Psoas muscle (tissue), 8 donors: ENCODE results near the gene SMYD1. TPM values are rescaled to one million over a fixed set of nuclear protein-coding genes. Genes with fewer than 3 reads are reported as not detected.

Experiments used
- ATAC-seq, 4 donors: fragments of 200-7000 bp; cut with Tn5 transposase; one replicate each; pipeline ENCODE4 v1.9.1; 2020; ENCODE audit warnings: moderate library complexity in 3 of 4, mild to moderate bottlenecking in 2 of 4
- DNase-seq, 2 donors: peaks; one replicate each; pipeline ENCODE4 v3.0.0-alpha.2; 2020
- H3K27ac ChIP-seq: fragments of 200-600 bp; one replicate; pipeline ENCODE4 v1.8.0; 2022
- H3K27me3 ChIP-seq, 3 donors: fragments of 200-600 bp in 1 of 3; one replicate each; pipeline versions ENCODE4 v1.6.1 to v1.8.0; 2013 to 2022; ENCODE audit warnings: low read length in 2 of 3, mild to moderate bottlenecking in 2 of 3, moderate library complexity in 1 of 3; ENCODE audit not compliant: insufficient read depth in 3 of 3
- H3K36me3 ChIP-seq, 2 donors: fragments of 200-600 bp in 1 of 2; one replicate each; pipeline versions ENCODE4 v1.6.1 to v1.8.0; 2013 to 2022; ENCODE audit warnings: low read depth in 1 of 2, mild to moderate bottlenecking in 1 of 2, moderate library complexity in 1 of 2; ENCODE audit not compliant: insufficient read depth in 1 of 2
- H3K4me1 ChIP-seq: fragments of 200-600 bp; one replicate; pipeline ENCODE4 v1.8.0; 2022
- H3K4me3 ChIP-seq: fragments of 200-600 bp; one replicate; pipeline ENCODE4 v1.8.0; 2022; ENCODE audit warnings: mild to moderate bottlenecking
- H3K9me3 ChIP-seq: fragments of 200-600 bp; one replicate; pipeline ENCODE4 v1.8.0; 2022
- WGBS, 3 donors: extraction: QIAGEN DNeasy Blood & Tissue Kit; methylation state at CpG; one replicate each; pipeline versions ENCODE4 v1.1.6 to v1.1.7; 2013; 5-methylcytosine and 5-hydroxymethylcytosine counted together
- intact Hi-C, 2 donors: fragments of 100-400 bp; cut with DNase I; formaldehyde crosslinking; loops; one replicate each; pipeline versions ENCODE4 v1.11.0 to v1.14.2; 2022
- polyA plus RNA-seq, 3 donors: library from polyadenylated mRNA; stranded (reverse); fragments of 200-250 nt; gene quantifications; one replicate each; pipeline ENCODE4 v1.2.3, GENCODE V29; 2013
- total RNA-seq, 4 donors: library from RNA; stranded (reverse); fragmentation: NEBNext Ultra II Directional in 2 of 4; extraction: Animal tissue kit (Norgen Biotek cat#: 25700) in 2 of 4; gene quantifications; one replicate each; pipeline versions ENCODE4 v1.2.1 to v1.2.4, GENCODE V29; 2021 to 2023
- TF ChIP-seq, protein P1 (sequence below): fragments of 200-600 bp; IDR thresholded peaks from one replicate; pipeline ENCODE4 v1.8.0; 2022; ENCODE audit warnings: antibody characterized with exemption
- donor health status: healthy with polysubstance abuse.
- donor health status: DM: no; HTN: no; CAD: no; lungs with moderate emphysema.
- donor health status: Bipolar disorder and iron deficiency.
- donor health status: healthy.
- donor health status: DM: yes; HTN: yes; CAD: no.
- donor health status: DM: no; HTN: no; CAD: no.
- donor health status: DM: no; HTN: no; CAD: no.
- donor health status: DM: yes; HTN: yes; CAD: no.

Gene SMYD1
- total and polyA plus RNA-seq, 7 donors, result 8.0 to 325 (median 143) TPM

DNA sequence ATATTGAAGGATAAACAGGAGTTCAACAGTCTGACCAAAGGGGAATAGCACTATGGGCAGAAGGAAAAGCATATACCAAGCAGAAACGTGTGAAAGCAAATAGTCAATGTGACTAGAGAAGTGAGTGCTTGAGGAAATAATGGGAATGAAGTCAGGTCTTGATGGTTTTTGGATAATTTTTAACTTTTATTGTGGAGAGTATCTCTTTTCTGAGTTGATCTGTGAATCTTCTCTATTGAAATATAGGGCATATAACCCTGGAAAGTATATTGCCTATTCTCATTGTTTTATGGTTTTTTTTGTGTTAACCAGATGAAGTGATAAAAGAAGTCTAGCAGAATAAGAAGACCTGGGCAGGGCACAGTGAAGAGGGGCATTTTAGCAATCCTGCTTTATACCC, 76.6 kb downstream of the SMYD1 start:
- 88 to 91% (median 89%) methylated on average over 1 of the region's 1 CpG for WGBS, 3 donors
- intact Hi-C loops, result no loop called here
- H3K27me3 ChIP-seq, result no peaks in the 10 kb centered on the region
- H3K27ac ChIP-seq, result no peak overlapping the region
- no peaks in the 10 kb centered on the region for H3K4me1 ChIP-seq
- DNase-seq (no peak), ATAC-seq (no peak)
- TF ChIP-seq, protein P1, sequence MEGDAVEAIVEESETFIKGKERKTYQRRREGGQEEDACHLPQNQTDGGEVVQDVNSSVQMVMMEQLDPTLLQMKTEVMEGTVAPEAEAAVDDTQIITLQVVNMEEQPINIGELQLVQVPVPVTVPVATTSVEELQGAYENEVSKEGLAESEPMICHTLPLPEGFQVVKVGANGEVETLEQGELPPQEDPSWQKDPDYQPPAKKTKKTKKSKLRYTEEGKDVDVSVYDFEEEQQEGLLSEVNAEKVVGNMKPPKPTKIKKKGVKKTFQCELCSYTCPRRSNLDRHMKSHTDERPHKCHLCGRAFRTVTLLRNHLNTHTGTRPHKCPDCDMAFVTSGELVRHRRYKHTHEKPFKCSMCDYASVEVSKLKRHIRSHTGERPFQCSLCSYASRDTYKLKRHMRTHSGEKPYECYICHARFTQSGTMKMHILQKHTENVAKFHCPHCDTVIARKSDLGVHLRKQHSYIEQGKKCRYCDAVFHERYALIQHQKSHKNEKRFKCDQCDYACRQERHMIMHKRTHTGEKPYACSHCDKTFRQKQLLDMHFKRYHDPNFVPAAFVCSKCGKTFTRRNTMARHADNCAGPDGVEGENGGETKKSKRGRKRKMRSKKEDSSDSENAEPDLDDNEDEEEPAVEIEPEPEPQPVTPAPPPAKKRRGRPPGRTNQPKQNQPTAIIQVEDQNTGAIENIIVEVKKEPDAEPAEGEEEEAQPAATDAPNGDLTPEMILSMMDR, result no peak
- H3K9me3 ChIP-seq, result peaks cover 9% of the 10 kb centered on the region
- no peaks in the 10 kb centered on the region for H3K36me3 ChIP-seq
- no peak overlapping the region for H3K4me3 ChIP-seq

DNA sequence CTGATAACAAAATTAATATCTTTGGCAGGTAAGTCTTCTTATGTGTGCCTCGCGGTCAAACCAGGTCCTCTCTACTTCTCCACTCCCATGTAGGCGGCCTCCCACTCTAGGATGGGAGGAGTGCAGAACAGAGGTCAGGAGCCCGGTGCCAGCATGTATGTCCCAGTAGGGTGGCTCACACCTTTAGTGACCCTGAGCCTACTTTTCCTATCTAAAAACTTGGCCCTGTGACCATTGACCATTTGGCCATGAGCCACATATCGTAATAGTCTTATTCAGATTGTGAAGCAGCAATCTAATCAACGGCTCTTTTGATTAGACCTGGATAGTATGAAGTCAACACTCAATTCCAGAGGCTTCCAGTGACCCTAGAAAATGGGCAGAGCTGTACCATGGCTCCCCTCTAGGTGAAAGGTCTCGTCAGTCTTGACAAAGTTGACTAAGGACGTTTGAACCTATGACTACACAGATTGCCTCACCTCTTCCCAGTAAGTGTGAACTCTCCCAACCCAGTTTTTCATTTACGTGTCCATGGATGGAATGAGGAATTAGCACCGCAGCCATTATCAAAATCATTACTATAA, 77.4 kb downstream of the SMYD1 start:
- Histone ChIP-seq H3K4me3 (no peak overlapping the region), H3K27ac (no peak overlapping the region), H3K4me1 (no peaks in the 10 kb centered on the region), H3K27me3 (no peaks in the 10 kb centered on the region), H3K9me3 (peaks cover 9% of the 10 kb centered on the region), H3K36me3 (no peaks in the 10 kb centered on the region)
- WGBS, 3 donors, result 87 to 91% (median 91%) methylated on average over 10 of the region's 10 CpGs
- TF ChIP-seq, protein P1, result no peak
- intact Hi-C loops, result no loop called here
- no peak for ATAC-seq
- no peak for DNase-seq

DNA sequence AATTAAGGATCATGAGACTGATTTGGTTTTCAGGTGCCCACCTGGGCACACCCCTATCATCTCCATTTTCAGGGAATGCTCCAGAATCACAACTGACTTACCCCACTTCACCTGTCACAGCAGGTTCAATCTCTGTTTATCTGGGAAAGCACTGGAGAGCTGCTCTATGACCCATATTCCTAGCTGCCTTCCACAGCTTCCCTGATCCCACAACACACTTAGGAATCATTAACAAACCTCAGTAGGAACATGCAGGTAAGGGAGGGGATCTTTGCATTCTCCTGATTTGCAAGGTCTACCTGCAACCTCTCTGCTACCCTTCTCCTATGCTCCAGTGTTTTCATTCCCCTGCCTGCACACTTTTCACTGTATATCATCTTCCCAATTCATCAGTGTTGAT, 79.0 kb downstream of the SMYD1 start:
- H3K4me3 ChIP-seq, result no peak overlapping the region
- peaks cover 9% of the 10 kb centered on the region for H3K9me3 ChIP-seq
- H3K4me1 ChIP-seq, result no peaks in the 10 kb centered on the region
- no peak for ATAC-seq
- intact Hi-C loops, result no loop called here
- H3K36me3 ChIP-seq, result no peaks in the 10 kb centered on the region
- DNase-seq, result no peak
- H3K27ac ChIP-seq, result no peak overlapping the region
- H3K27me3 ChIP-seq, result no peaks in the 10 kb centered on the region
- TF ChIP-seq, protein P1, result no peak

DNA sequence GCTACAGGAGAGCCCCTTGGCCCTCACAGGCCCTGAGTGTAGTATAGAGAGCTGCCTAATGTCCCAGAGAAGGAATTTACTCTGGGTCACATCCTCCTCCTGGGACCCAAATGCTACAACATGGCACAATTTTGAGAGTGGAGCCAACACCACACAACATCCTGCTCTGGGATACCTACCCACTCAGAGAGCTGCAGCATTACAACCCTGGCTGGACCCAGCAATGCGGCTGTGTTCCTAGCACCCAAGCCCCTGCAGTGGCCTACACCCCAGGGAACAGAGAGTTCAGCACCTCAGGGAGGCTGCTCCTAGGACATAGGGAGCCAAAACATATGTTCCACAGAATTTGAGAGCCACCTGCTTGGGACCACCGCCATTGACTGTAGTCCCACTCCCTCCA, 79.5 kb downstream of the SMYD1 start:
- Histone ChIP-seq H3K9me3 (peaks cover 7% of the 10 kb centered on the region), H3K27me3 (no peaks in the 10 kb centered on the region), H3K4me1 (no peaks in the 10 kb centered on the region), H3K36me3 (no peaks in the 10 kb centered on the region), H3K4me3 (no peak overlapping the region), H3K27ac (no peak overlapping the region)
- TF ChIP-seq, protein P1, result no peak
- intact Hi-C loops, result no loop called here
- ATAC-seq, result no peak
- WGBS, 3 donors, result 64 to 100% (median 94%) methylated on average over 2 of the region's 2 CpGs
- no peak for DNase-seq

DNA sequence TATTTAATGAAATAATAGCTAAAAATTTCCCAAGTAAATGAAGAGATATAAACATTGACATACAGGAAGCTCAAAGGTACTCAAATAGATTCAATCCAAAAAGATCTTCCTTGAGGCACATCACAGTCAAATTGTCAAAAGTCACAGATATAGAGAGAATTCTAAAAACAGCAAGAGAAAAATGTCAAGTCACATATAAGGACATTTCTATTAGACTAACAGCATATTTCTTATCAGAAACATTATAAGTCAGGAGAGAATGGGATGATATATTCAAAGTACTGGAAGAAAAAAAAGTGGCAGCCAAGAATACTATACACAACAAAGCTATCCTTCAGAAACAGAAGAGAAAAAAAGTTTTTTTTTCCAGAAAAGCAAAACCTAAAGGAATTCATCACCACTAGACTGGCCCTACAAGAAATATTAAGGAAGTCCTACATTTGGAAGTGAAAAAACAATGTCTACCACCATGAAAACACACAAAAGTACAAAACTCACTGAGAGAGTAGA, 81.4 kb downstream of the SMYD1 start:
- Histone ChIP-seq H3K27me3 (no peaks in the 10 kb centered on the region), H3K4me1 (no peaks in the 10 kb centered on the region), H3K36me3 (no peaks in the 10 kb centered on the region), H3K9me3 (peaks cover 15% of the 10 kb centered on the region), H3K4me3 (no peak overlapping the region), H3K27ac (no peak overlapping the region)
- ATAC-seq (no peak), DNase-seq (no peak)
- TF ChIP-seq, protein P1, result no peak
- intact Hi-C loops, result no loop called here
